ENCODE data around the gene MTHFSD.

DNA sequence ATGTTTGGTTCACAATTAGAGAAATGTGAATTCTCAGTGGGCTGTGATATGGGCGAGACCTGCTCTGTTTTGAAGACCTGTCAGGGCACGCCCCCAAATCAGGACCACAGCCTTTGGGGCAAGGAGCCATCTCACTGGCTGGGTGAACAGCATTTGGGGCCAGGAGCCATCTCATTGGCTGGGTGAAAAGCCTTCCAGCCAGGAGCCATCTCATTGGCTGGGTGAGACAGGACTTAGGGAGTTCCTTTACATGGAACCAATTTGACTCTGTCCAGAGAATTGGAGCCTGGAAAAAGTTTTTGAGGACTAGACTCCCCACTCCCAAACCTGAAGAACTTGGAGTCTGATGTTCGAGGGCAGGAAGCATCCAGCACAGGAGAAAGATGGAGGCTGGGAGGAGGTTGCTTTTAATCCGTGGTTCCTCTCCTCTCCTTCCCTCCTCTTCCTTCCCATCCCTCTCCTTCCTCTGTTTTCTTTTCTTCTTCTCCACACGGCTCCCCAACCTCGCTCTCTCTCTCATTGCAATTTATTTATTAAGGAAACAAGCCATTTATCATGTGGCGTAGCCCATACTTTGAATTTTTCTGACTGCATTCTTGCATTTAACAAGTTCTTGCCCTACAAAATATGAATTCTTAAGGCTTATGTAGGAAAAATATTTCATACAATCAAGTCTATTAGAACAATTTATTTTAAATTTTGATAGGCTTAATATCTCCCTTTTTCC lies 43.0 kb upstream of the MTHFSD start:
- TF ChIP-seq, protein P1, sequence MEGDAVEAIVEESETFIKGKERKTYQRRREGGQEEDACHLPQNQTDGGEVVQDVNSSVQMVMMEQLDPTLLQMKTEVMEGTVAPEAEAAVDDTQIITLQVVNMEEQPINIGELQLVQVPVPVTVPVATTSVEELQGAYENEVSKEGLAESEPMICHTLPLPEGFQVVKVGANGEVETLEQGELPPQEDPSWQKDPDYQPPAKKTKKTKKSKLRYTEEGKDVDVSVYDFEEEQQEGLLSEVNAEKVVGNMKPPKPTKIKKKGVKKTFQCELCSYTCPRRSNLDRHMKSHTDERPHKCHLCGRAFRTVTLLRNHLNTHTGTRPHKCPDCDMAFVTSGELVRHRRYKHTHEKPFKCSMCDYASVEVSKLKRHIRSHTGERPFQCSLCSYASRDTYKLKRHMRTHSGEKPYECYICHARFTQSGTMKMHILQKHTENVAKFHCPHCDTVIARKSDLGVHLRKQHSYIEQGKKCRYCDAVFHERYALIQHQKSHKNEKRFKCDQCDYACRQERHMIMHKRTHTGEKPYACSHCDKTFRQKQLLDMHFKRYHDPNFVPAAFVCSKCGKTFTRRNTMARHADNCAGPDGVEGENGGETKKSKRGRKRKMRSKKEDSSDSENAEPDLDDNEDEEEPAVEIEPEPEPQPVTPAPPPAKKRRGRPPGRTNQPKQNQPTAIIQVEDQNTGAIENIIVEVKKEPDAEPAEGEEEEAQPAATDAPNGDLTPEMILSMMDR (IDR thresholded peaks at IDR 0.05 in 8 of 11, conservative IDR thresholded peaks at IDR 0.05 in 3 of 11): no peak
- no peak for TF ChIP-seq POLR2A (IDR thresholded peaks at IDR 0.05)

Data from spleen (tissue), 7 donors.